Ishikawa (cell line): Measurements from ENCODE around the gene NTPCR.

Experiments
- EGR1 ChIP-seq: IDR thresholded peaks from 2 replicates; pipeline ENCODE4 v1.6.1; 2012
- EP300 ChIP-seq: IDR thresholded peaks from 2 replicates; pipeline ENCODE4 v1.6.1; 2012; ENCODE audit warnings: borderline replicate concordance
- MAX ChIP-seq: IDR thresholded peaks from 2 replicates; pipeline ENCODE4 v1.6.1; 2012
- RAD21 ChIP-seq: IDR thresholded peaks from 2 replicates; pipeline ENCODE4 v1.6.1; 2012; ENCODE audit warnings: low read depth
- TEAD4 ChIP-seq: IDR thresholded peaks from 2 replicates; pipeline ENCODE4 v1.6.1; 2012

- TF ChIP-seq EGR1 (no peak), RAD21 (no peak), TEAD4 (no peak), EP300 (no peak), MAX (no peak)
These were observed 55.7 kb downstream of the NTPCR start for GRCh38 chr1:233006108-233006507.
